ENCODE measurements around the gene MCF2L2. TPM values are rescaled to one million over a fixed set of nuclear protein-coding genes. Genes with fewer than 3 reads are reported as not detected.

The MCF2L2 gene
- total and polyA plus RNA-seq, 7 experiments from 2014 or later = 0.15 to 4.3 (median 0.47) TPM; not detected in 1

- CTCF ChIA-PET = no interaction called here
- H3K36me3 Mint-ChIP-seq = no peaks in the 10 kb centered on the region
- no peaks in the 10 kb centered on the region for H3K9me3 Mint-ChIP-seq
- intact Hi-C loops (cut with micrococcal nuclease) = no loop called here
- Histone ChIP-seq H3K27me3 (ENCODE audit: control insufficient read depth in 2 of 2, insufficient read depth in 2 of 2, low read length in 2 of 2) (peaks cover 0 to 5% of the 10 kb centered on the region in 2 donors), H3K27ac (ENCODE audit: low read depth, low read length) (no peak overlapping the region), H3K4me1 (ENCODE audit: control insufficient read depth in 2 of 2, insufficient read depth in 2 of 2, low read length in 2 of 2) (no peaks in the 10 kb centered on the region), H3K9me3 (ENCODE audit: control insufficient read depth in 2 of 3, low read length in 3 of 3) (no peaks in the 10 kb centered on the region), H3K4me3 (ENCODE audit: low read length) (no peak overlapping the region), H3K36me3 (ENCODE audit: control insufficient read depth in 2 of 3, insufficient read depth in 3 of 3, low read length in 3 of 3) (no peaks in the 10 kb centered on the region)
- no peaks in the 10 kb centered on the region for H3K4me1 Mint-ChIP-seq
- ATAC-seq = no peak
- no peak for DNase-seq
- no peak overlapping the region for H3K4me3 Mint-ChIP-seq
- H3K27ac Mint-ChIP-seq = no peak overlapping the region
- POLR2A ChIA-PET = no interaction called here
- peaks cover 0 to 19% (median 2%) of the 10 kb centered on the region in 5 donors for H3K27me3 Mint-ChIP-seq
These were observed 18.1 kb downstream of the MCF2L2 start for GRCh38 chr3:183410280-183410679.

DNA sequence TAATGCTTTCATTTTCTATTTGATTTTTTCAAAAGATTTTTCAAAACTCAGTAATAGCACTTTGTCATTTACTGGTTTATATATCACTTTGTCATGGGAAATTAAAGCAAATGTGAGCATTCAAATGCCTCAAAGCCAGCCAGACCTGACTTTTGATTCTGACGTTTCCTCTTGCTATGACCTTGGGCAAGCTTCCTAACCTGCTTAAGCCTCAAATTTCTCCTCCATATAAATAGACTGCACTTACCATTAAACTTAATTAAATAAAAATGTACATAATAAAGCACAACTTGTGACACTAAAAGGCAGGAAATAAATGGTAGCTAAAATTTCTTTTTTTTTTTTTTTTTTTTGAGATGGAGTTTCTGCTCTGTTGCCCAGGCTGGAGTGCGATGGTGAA is 19.2 kb downstream of the MCF2L2 start:
- POLR2A ChIA-PET = no interaction called here
- H3K4me1 Mint-ChIP-seq = peaks cover 0 to 6% (median 0%) of the 10 kb centered on the region in 7 donors
- no peak overlapping the region for H3K27ac Mint-ChIP-seq
- H3K4me1 ChIP-seq (ENCODE audit: control insufficient read depth in 2 of 2, insufficient read depth in 2 of 2, low read length in 2 of 2) = peaks cover 0 to 2% of the 10 kb centered on the region in 2 donors
- H3K9me3 ChIP-seq (ENCODE audit: control insufficient read depth in 2 of 3, low read length in 3 of 3) = no peaks in the 10 kb centered on the region
- ATAC-seq (no peak), DNase-seq (no peak)
- no peak overlapping the region for H3K4me3 ChIP-seq (ENCODE audit: low read length)
- H3K27ac ChIP-seq (ENCODE audit: low read depth, low read length) = no peak overlapping the region
- CTCF ChIA-PET = no interaction called here
- H3K36me3 Mint-ChIP-seq = no peaks in the 10 kb centered on the region
- H3K36me3 ChIP-seq (ENCODE audit: control insufficient read depth in 2 of 3, insufficient read depth in 3 of 3, low read length in 3 of 3) = no peaks in the 10 kb centered on the region
- no peaks in the 10 kb centered on the region for H3K9me3 Mint-ChIP-seq
- H3K27me3 ChIP-seq (ENCODE audit: control insufficient read depth in 2 of 2, insufficient read depth in 2 of 2, low read length in 2 of 2) = peaks cover 0 to 5% of the 10 kb centered on the region in 2 donors
- intact Hi-C loops (cut with micrococcal nuclease) = no loop called here
- no peak overlapping the region for H3K4me3 Mint-ChIP-seq
- H3K27me3 Mint-ChIP-seq = peaks cover 0 to 11% (median 0%) of the 10 kb centered on the region in 5 donors

GRCh38 chr3:183401678-183402077 is 26.7 kb downstream of the MCF2L2 start:
- H3K4me3 Mint-ChIP-seq = no peak overlapping the region
- POLR2A ChIA-PET = no interaction called here
- peaks cover 0 to 11% (median 5%) of the 10 kb centered on the region in 7 donors for H3K4me1 Mint-ChIP-seq

GRCh38 chr3:183400352-183400751 is 28.1 kb downstream of the MCF2L2 start:
- peaks cover 0 to 6% (median 4%) of the 10 kb centered on the region in 5 donors for H3K27me3 Mint-ChIP-seq
- no peak overlapping the region for H3K27ac ChIP-seq (ENCODE audit: low read depth, low read length)

More at GRCh38 chr3:183401678-183402077, 26.7 kb downstream of the MCF2L2 start:
- Histone ChIP-seq H3K4me3 (ENCODE audit: low read length) (no peak overlapping the region), H3K36me3 (ENCODE audit: control insufficient read depth in 2 of 3, insufficient read depth in 3 of 3, low read length in 3 of 3) (no peaks in the 10 kb centered on the region), H3K27ac (ENCODE audit: low read depth, low read length) (no peak overlapping the region), H3K4me1 (ENCODE audit: control insufficient read depth in 2 of 2, insufficient read depth in 2 of 2, low read length in 2 of 2) (peaks cover 0 to 4% of the 10 kb centered on the region in 2 donors), H3K27me3 (ENCODE audit: control insufficient read depth in 2 of 2, insufficient read depth in 2 of 2, low read length in 2 of 2) (no peaks in the 10 kb centered on the region), H3K9me3 (ENCODE audit: control insufficient read depth in 2 of 3, low read length in 3 of 3) (no peaks in the 10 kb centered on the region)
- intact Hi-C loops (cut with micrococcal nuclease) = no loop called here
- Mint-ChIP-seq H3K27ac (no peak overlapping the region), H3K9me3 (no peaks in the 10 kb centered on the region), H3K36me3 (peaks cover 0 to 2% (median 0%) of the 10 kb centered on the region in 5 donors), H3K27me3 (peaks cover 0 to 6% (median 0%) of the 10 kb centered on the region in 5 donors)
- CTCF ChIA-PET = no interaction called here
- ATAC-seq (no peak), DNase-seq (no peak)

GRCh38 chr3:183396662-183397391 is 31.6 kb downstream of the MCF2L2 start:
- no peaks in the 10 kb centered on the region for H3K36me3 ChIP-seq (ENCODE audit: control insufficient read depth in 2 of 3, insufficient read depth in 3 of 3, low read length in 3 of 3)
- POLR2A ChIA-PET = no interaction called here
- H3K4me3 ChIP-seq (ENCODE audit: low read length) = no peak overlapping the region
- intact Hi-C loops (cut with micrococcal nuclease) = no loop called here
- Mint-ChIP-seq H3K4me3 (no peak overlapping the region), H3K36me3 (no peaks in the 10 kb centered on the region), H3K27me3 (peaks cover 0 to 8% (median 4%) of the 10 kb centered on the region in 5 donors), H3K4me1 (peaks cover 0 to 2% (median 0%) of the 10 kb centered on the region in 7 donors), H3K9me3 (no peaks in the 10 kb centered on the region), H3K27ac (no peak overlapping the region)
- DNase-seq (no peak), ATAC-seq (no peak)
- H3K27ac ChIP-seq (ENCODE audit: low read depth, low read length) = no peak overlapping the region
- no peaks in the 10 kb centered on the region for H3K9me3 ChIP-seq (ENCODE audit: control insufficient read depth in 2 of 3, low read length in 3 of 3)
- CTCF ChIA-PET = interaction anchor here (0.5 to 1.0 kb wide), 2 partner anchors 13 to 162 kb away, joined by 3 to 5 read pairs; no protein-coding TSS in a partner anchor
- H3K4me1 ChIP-seq (ENCODE audit: control insufficient read depth in 2 of 2, insufficient read depth in 2 of 2, low read length in 2 of 2) = no peaks in the 10 kb centered on the region
- H3K27me3 ChIP-seq (ENCODE audit: control insufficient read depth in 2 of 2, insufficient read depth in 2 of 2, low read length in 2 of 2) = no peaks in the 10 kb centered on the region

More at GRCh38 chr3:183400352-183400751, 28.1 kb downstream of the MCF2L2 start:
- CTCF ChIA-PET = interaction anchor here (1.1 kb wide), 1 partner anchor 14 kb away, joined by 3 read pairs; no protein-coding TSS in a partner anchor
- peaks cover 0 to 4% of the 10 kb centered on the region in 2 donors for H3K4me1 ChIP-seq (ENCODE audit: control insufficient read depth in 2 of 2, insufficient read depth in 2 of 2, low read length in 2 of 2)
- no peaks in the 10 kb centered on the region for H3K9me3 ChIP-seq (ENCODE audit: control insufficient read depth in 2 of 3, low read length in 3 of 3)
- intact Hi-C loops (cut with micrococcal nuclease) = no loop called here
- no peaks in the 10 kb centered on the region for H3K9me3 Mint-ChIP-seq
- no peak for ATAC-seq
- peaks cover 0 to 2% (median 0%) of the 10 kb centered on the region in 5 donors for H3K36me3 Mint-ChIP-seq
- H3K27ac Mint-ChIP-seq = no peak overlapping the region
- no peak for DNase-seq
- no peak overlapping the region for H3K4me3 Mint-ChIP-seq
- no peaks in the 10 kb centered on the region for H3K27me3 ChIP-seq (ENCODE audit: control insufficient read depth in 2 of 2, insufficient read depth in 2 of 2, low read length in 2 of 2)
- POLR2A ChIA-PET = no interaction called here
- H3K36me3 ChIP-seq (ENCODE audit: control insufficient read depth in 2 of 3, insufficient read depth in 3 of 3, low read length in 3 of 3) = no peaks in the 10 kb centered on the region
- peaks cover 0 to 11% (median 5%) of the 10 kb centered on the region in 7 donors for H3K4me1 Mint-ChIP-seq
- no peak overlapping the region for H3K4me3 ChIP-seq (ENCODE audit: low read length)

GRCh38 chr3:183394150-183394549 is 34.3 kb downstream of the MCF2L2 start:
- Mint-ChIP-seq H3K27me3 (peaks cover 0 to 8% (median 4%) of the 10 kb centered on the region in 5 donors), H3K9me3 (no peaks in the 10 kb centered on the region), H3K4me1 (peaks cover 0 to 2% (median 0%) of the 10 kb centered on the region in 7 donors), H3K27ac (no peak overlapping the region), H3K4me3 (no peak overlapping the region), H3K36me3 (no peaks in the 10 kb centered on the region)
- CTCF ChIA-PET = no interaction called here
- ATAC-seq (no peak), DNase-seq (no peak)
- Histone ChIP-seq H3K27ac (ENCODE audit: low read depth, low read length) (no peak overlapping the region), H3K4me1 (ENCODE audit: control insufficient read depth in 2 of 2, insufficient read depth in 2 of 2, low read length in 2 of 2) (no peaks in the 10 kb centered on the region), H3K9me3 (ENCODE audit: control insufficient read depth in 2 of 3, low read length in 3 of 3) (no peaks in the 10 kb centered on the region), H3K27me3 (ENCODE audit: control insufficient read depth in 2 of 2, insufficient read depth in 2 of 2, low read length in 2 of 2) (no peaks in the 10 kb centered on the region), H3K4me3 (ENCODE audit: low read length) (no peak overlapping the region), H3K36me3 (ENCODE audit: control insufficient read depth in 2 of 3, insufficient read depth in 3 of 3, low read length in 3 of 3) (no peaks in the 10 kb centered on the region)
- intact Hi-C loops (cut with micrococcal nuclease) = no loop called here
- POLR2A ChIA-PET = no interaction called here

- ChIA-PET POLR2A (no interaction called here), CTCF (no interaction called here)
- Mint-ChIP-seq H3K27ac (no peak overlapping the region), H3K4me1 (peaks cover 0 to 2% (median 0%) of the 10 kb centered on the region in 7 donors), H3K27me3 (peaks cover 0 to 8% (median 4%) of the 10 kb centered on the region in 5 donors), H3K4me3 (no peak overlapping the region), H3K36me3 (no peaks in the 10 kb centered on the region), H3K9me3 (no peaks in the 10 kb centered on the region)
- no peak overlapping the region for H3K27ac ChIP-seq (ENCODE audit: low read depth, low read length)
- H3K4me1 ChIP-seq (ENCODE audit: control insufficient read depth in 2 of 2, insufficient read depth in 2 of 2, low read length in 2 of 2) = no peaks in the 10 kb centered on the region
- H3K4me3 ChIP-seq (ENCODE audit: low read length) = no peak overlapping the region
- DNase-seq (no peak), ATAC-seq (no peak)
- H3K36me3 ChIP-seq (ENCODE audit: control insufficient read depth in 2 of 3, insufficient read depth in 3 of 3, low read length in 3 of 3) = no peaks in the 10 kb centered on the region
- H3K9me3 ChIP-seq (ENCODE audit: control insufficient read depth in 2 of 3, low read length in 3 of 3) = no peaks in the 10 kb centered on the region
- intact Hi-C loops (cut with micrococcal nuclease) = no loop called here
- no peaks in the 10 kb centered on the region for H3K27me3 ChIP-seq (ENCODE audit: control insufficient read depth in 2 of 2, insufficient read depth in 2 of 2, low read length in 2 of 2)
These were observed 34.8 kb downstream of the MCF2L2 start for GRCh38 chr3:183393625-183394024.
